GM21528 (cell line): ENCODE data around the gene PROX2.

ENCODE experiments used
- ATAC-seq: cut with Tn5 transposase; IDR thresholded peaks from one replicate; pipeline ENCODE4 v1.9.1; 2021; ENCODE audit warnings: mild to moderate bottlenecking, moderate library complexity; ENCODE audit not compliant: unreplicated experiment, low FRiP score

PROX2 gene

DNA sequence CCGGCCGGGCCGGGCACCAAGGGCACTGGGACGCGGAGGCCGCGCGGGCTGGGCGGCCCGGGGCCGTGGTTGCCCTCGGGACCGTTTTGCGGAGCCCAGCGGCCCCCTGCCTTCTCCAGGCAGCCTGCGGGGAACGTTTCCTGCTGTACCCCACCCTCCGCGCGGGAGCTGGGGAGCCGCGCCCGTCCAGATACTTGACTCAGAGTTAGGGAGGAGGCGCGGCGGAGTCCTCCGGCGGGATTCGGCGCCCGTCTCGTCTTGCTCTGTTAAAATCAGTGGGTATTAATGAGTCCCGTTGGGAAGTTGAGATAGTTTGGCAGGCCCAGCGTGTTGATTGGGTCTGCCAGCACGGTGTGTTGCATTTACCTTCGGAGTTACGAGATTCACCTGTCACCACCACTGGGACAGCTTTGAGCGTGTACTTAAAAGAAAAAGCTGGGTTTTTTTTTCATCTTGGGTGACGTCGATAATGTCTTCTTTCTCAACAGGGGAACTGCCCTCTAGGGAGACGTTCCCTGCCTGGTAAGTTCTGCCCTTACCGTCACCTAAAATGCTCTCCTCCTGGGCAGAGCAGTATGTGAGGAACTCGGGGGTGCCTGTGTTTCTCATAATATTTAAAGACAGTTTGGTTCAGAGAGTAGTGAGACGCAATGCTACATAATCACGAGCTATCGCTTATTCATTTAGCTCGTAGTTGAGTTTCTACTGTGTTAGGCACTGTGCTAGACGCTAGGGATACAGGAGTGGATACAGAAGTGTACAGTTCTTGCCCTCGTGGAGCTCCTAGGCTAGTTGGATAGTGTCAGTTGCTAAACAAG is 6.4 kb upstream of the PROX2 start:
- ATAC-seq, result peak; percentile 47

DNA sequence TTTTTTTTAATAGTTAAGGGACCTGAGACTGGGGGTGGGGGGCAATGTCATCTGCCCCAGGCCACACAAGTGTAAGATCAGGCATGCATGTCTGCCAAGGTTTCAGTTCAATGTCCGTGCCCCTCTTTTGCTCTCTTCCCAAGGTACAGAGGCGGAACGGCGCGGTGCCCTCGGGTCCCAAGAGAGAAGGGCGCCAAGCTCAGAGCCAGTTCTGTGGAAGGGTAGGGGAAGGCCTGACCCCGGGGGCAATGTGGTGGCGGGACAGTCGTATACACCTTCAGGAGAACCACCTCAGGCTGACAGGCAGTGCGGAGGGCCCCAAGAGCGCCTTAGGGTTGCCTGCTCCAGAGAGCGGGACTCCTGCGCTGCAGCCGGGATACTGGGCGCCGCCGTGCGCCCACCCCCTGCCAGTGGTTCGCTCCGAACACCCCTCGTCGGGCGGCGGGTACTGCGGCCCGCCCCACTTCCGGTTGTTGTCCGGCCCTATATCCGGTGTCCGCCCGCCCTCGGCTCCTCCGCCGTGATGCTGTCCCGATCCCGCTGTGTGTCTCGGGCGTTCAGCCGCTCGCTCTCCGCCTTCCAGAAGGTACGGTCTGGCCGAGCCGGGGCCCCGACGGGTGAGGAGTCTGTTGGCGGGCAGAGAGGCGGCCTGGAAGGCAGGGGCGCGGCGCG is 5.6 kb upstream of the PROX2 start, which contains the start of gene DLST:
TSS of gene DLST (plus strand) at position 486 of the 672 bp plus-strand sequence. CDS start at position 524, 38 bp downstream.
- ATAC-seq, result peak; percentile 87

DNA sequence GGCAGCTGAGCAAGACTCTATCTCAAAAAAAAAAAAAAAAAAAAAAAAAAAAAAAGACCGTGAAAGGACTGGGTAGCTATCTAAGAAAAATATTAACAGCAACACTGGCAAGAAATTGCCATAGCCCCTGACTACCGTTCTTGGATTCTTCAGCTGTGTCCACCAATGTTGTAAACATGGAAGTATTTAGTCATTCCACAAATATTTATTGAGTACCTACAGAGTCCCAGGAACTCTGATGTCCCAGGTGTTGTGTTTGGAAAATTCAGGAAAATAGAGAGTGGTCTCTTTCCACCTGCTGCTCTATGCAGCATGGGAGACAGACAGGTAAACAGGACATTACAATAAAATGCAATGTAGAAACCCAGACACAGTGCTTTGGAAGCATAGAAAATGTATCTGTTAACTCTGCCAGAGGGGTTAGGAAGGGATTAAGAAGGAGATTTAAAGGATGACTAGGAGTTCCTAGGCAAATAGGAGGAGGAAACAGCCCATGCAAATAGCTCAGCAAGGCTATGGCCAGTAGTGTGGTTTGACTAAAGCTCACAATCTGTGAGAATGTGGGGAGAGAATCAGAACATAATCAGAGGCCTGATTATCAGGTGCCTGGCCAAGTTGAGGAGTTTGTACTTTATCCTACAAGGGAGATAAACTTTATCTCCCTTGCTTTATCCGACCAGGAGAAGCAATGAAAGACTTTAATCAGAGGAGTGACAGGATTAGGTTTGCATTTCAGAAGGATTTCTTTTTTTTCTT is 3.7 kb upstream of the PROX2 start:
- no peak for ATAC-seq

DNA sequence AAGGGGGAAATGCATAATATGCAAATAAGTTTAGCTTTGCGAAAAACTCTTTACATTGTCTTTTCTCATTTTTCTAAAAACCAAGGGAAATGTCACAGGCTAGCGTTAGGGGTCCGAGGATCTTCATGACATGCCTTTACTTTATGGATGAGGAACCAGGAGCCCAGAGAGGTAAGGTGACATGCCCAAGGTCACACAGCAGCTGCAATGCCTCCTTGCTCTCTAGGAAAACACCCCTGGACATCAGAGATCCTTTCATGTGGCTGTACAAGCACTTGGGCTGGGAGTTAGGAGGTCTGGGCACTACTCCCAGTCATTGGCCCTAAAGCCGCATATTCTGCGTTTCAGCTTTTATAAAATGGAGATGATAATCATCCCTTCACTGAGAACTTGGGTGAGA is 741 bp downstream of the PROX2 start:
- no peak for ATAC-seq

DNA sequence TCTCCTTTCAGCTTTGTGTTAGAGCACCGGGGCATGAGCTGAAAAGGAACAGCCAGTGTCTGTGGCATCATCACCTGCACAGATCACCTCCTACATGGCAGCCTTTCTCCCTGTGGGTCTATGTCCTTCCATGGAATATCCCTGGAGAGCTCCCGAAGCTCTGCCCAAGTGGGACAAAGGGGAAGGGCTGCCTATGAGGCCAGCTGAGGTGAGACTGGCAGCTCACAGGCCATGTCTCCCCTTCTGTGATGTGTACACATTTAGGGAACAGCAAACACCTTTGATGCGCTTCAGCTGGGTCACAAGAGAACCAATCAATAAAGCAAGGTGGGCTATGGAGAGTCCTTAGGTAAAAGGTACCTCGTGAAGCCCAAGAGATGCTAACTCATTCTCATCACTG is 4.1 kb downstream of the PROX2 start:
- no peak for ATAC-seq

DNA sequence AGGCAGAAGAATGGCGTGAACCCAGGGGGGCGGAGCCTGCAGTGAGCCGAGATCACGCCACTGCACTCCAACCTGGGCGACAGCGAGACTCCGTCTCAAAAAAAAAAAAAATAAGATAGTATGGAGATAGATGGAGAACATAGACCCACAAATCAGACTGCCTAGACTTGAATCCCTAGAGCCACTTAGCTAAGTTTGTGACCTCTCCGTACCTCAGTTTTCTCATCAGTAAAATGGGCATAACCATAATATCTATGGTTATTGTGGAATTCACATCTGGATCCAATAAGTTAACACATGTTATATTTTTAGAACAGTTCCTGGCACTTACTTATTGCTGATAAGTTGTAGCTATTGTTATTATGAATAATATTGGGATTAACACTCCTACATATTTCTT is 7.2 kb downstream of the PROX2 start:
- ATAC-seq, result no peak

DNA sequence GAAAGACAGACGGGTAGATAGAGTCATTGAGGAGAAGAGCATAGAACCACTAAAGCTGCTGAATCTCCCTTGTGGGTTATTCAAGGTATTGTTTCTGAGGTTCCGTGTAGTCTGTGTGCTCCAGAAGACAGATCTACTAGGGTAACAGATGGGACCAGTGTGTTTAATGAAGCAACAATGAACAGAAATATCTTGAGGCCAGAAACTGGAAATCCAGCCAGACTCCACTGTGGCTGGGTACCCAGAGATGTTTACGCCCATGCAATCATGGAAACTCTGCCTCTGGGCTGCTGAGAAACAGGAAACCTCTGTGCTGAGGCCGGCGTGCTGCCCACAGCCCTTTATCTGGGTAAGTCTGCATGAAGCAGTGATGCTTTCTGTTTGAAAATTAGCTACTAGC is 8.3 kb downstream of the PROX2 start:
- no peak for ATAC-seq

DNA sequence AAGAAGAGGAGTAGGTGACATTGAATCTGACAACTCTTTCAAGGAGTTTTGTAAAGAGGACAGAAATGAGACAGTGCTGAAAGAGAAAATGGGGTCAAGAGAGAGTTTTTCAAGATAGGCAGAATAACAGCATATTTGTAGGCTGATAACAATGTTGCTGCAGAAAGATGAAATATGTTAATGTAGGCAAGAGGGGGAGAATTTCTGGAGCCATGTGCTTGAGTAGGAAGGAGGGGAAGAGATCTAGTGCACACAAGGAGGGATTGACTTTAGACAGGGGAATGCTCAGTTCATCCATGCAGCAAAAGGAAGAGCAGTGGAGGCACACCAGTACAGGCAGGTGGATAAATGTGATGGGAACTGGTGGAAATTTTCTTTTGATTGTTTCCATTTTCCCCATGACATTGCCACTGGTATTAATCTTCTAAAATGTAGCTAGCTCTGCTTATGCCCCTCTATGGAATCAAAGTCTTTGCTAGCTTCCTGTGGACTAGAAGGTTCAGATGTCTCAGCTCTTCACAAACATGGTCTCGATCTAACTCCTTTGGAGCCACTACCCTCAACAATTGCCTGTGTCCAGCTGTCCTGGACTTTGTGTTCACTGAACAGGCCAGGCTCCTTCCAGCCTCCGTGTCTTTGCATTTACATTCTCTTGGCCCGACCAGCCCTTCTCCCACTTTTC is 9.1 kb downstream of the PROX2 start:
- ATAC-seq, result no peak

DNA sequence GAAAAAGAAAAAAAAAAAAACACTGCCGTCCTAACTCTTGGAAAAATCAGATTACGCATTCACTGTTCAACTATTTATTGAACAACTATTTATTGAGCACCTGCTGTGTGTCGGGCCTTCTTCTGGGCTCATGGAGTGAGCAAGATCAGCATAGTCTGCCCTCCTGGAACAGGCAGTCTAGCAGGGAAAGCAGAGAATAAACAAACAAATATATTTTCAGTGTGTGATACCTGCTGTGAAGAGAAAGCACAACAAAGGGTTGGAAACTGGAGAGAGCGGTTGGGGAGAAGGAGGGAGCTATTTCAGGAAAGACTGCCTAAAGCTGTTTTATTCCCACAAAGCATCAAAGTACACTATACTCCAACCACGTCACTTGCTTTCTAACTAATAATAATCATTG is 10.8 kb downstream of the PROX2 start:
- no peak for ATAC-seq

DNA sequence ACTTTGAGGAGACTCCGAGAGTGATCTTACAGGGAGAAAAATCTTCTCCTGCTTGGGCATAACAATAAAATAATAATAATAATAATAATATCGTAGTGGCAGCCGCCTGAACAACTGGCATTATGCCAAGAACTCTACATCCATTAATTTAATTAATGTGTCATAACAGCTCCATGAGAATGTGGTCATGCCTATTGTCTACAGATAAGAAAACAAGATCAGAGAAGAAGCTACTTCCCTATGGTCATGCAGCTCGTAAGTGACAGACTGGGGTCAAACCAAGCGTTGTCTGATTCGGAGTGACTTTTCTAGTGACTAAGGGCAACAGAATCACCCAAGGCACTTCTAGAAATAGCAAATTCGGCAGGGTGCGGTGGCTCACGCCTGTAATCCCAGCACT is 11.7 kb downstream of the PROX2 start:
- ATAC-seq, result no peak

DNA sequence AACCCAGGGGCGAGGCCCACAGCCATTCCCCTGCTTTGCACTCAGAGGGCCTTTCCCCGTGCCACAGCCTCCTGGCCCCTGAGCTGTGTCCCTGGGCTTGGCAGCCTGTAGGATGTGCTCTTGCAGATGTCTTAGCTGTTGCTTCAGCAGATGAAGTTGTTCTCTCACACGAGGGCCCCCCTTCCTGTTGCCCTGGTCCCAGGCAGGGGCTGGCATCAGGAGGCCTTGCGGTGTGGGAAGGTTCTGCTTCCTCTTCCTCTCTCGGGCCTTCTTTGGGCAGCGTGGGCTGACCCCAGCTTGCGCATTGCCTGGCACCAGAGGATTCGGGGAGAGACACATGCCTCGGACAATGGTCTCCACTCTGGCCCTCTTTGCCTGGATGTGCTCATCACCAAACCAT is 12.7 kb downstream of the PROX2 start:
- ATAC-seq, result no peak

DNA sequence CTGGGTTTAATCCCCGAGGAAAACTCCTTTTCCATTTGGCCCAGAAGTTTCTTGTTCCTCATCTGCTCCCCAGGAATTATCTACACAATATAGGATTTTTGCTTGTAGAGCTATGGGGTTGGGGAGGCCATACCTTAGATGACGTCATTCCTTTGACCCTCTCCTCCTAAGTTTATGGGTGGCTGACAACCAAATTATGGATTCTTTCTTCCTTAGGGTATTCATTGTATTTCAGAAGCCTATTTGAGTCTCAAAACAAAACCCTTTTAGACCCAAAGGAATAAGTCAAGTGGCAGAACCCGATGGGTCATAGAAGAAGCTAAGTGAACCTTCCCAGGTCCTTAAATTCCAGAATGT is 14.2 kb downstream of the PROX2 start:
- no peak for ATAC-seq

DNA sequence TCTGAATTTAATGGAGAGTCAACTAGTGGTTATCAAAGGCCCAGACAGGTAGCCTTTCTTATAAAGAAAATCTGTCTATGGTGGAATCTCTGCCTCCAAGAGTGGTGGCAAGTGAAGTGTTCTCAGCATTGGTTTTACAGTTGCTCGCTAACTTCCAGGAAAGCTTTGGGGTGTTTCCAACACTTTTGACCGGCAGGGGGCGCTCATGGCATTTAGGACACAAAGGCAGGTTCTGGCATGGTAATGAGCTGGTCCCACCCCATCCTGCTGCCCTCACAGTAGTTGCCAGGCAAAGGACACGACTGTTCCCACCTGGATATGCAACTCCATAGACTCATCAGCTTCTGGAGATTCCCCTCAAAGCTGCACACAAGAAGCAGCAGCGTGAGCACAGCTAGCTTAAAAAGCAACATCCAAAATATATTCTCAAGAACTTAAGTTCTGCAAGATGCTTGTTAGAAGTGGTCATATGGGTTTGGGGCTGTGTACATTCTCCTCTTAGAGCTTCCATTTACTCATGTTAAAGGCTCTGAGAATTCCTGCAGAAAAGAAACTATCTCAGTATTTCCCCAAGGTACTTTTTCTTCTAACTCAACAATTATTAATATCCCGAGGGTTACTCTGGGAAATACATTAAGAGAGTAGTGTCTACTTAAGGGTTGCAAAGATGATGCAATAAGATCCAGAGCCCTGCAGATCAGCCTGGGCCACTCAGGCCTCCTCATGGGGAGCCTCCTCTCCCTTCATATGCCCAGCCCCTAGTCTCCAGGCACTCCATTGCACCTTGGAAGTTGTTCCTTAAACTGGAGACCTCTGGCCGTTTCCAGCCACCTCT is 14.8 kb downstream of the PROX2 start:
- no peak for ATAC-seq

DNA sequence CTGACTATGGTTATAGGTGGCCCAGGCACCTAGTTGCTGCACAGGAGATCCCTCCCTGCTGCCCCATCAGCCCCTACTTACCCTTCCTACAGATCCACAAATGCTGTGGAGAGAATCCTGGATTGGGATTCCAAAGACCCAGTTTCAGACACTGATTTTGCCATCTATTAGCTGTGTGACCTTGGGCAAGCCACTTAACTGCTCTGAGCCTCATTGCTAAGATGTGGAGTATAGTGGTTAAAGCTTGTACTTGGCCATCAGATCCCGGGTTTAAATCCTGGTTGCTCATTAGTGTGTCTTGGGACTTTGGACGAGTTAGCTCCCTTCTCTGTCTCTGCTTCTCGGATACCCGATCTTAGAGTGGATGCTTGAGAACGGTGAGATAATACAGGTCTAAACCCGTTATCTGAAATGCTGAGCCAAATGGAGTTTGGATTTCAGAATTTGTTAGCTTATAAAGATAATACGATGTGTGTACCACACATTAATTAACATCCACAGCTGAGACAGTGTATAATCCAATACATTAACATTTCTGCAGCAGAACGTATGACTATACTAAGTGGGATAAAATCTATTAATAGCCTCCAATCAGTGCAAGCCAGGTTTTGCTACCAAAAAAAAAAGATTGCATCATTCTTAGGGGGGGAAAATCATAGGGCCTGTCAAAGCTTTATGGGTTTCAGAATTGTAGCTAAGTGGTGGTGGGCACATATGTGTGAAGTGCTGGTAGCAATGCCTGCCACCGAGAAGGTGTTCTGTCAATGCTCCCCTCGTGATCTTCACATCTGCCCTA is 16.0 kb downstream of the PROX2 start:
- ATAC-seq, result no peak

DNA sequence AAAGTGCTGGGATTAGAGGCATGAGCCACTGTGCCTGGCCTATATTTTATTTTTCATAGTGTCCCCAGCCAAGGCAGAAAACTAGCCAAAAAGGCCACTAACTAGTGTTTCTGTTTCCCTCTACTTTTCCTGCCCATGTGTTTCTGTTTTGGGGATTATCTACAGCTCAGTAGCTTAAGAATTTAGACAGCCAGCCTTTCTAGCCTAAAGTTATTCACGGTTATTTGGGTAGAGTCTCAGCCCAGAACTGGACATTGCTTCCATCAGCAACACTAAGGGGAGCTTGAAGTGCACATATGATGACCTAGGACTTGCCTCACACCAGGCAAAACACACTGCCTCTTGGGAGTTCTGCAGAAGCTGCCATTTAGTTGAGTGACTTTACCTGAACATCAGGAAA is 17.9 kb downstream of the PROX2 start:
- no peak for ATAC-seq

DNA sequence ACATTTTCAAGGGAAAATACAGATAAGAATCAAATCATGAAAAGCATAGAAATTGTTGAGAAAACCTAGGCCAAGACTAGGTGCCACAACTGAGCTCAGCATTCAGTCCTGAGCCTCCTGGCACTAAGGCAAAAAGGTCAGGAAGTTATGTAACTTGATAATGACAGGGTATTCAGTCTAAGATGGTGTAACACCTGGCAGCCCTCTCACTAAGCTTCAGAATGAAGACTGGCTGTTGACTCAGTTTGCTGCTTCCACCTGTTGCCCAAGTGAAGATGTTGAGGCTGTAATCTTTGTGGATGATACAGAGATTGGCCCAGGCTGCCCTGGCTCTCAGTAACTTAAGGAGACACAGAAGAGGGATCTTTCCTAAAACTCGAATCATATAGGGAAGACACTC is 19.6 kb downstream of the PROX2 start:
- ATAC-seq, result no peak

DNA sequence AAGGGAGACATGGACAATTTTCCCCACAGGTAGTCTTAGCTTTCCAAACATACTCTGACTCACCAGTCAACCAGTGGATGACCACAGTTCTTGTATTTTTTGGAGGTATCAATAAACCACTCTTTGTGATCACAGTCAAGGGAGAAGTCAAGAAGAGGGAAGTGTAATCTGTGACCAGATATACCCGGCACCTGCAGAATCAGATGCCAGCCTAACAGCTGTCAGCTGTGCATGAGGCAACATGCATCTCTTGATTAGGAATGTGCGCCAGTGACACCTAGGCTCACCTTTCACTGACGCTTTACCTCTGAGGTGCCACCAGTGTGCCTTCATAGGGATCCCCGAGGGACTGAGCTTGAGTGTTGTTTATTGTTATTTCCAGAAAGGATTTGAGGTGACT is 20.0 kb downstream of the PROX2 start:
- no peak for ATAC-seq

DNA sequence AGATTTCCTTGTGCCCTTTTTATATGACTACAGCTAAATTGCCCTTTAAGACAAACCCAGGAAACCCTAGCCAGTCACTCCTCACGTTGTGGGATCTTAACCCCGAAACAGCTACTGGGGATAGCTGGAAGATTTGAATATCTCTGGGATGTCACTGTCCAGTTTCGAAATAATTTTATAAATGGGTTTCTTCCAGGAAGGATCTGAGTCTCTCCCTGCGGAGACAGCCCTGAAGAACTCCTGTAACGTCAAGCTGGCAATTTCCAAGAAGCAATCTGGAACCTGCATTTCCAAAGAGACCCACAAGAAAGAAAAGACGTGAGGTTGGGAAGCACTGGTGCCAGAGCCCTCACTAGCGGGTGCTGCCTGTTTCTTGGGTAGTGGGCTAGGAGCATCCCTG is 20.9 kb downstream of the PROX2 start:
- ATAC-seq, result no peak

DNA sequence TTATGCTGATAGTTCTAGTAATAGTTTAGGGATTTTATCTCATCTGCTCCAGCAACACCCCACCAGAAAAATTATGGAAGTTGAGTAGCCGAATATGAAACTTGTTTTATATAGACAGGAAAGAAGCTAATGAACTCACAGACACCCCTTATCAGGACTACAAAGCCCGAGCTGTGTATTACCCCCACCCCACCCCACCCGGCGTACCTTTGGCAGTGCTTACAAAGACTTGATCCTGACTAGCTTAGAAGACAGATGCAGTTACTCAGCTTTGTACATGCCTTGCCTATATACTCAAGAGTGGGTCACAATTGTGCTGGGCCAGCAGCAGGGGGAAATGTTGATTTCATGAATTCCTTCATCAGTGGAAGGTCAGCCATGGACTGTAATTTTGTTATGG is 22.4 kb downstream of the PROX2 start:
- no peak for ATAC-seq
